ENCODE results near the gene KLKB1.

Gene KLKB1

DNA sequence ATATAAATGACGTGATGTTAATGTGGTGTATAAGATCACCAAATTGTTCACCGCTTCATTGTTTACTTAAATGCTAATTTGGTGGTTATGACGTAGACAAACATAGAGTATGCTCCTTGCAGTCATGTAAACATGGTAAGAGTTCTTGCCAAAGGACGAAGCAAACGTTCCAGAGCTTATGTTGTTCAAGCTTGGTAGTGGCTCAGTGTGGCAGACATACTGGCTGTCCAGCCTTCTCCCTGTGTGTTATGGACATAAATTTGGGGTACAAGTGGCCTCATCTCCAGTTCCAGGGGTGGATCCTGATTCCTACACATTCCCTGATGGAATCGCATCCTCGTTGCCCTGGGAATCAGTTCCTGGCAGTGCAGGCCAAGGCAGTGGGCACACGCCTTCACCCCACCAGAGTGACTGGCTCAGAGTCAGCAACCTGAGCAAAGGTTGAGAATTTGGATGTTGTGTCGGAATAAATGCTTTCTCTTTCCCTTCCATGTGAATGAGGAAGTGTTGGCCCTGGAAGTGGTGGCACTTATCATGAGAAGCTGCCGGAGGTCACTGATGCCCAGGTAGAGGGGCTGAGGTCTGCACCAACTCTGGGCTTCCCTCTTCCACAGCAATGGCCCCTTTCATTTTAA is 64.1 kb downstream of the KLKB1 start:
- TF ChIP-seq ZNF8 (CRISPR knock-in tag; IDR thresholded peaks at IDR 0.05) (no peak), ZFP30 (CRISPR knock-in tag; IDR thresholded peaks at IDR 0.05) (no peak), BACH2 (CRISPR knock-in tag; IDR thresholded peaks at IDR 0.05; ENCODE audit: borderline replicate concordance) (no peak), ZNF70 (CRISPR knock-in tag; IDR thresholded peaks at IDR 0.05) (no peak), ARNTL (CRISPR knock-in tag; IDR thresholded peaks at IDR 0.05; ENCODE audit: borderline replicate concordance, low read depth) (no peak), CSDC2 (CRISPR knock-in tag; IDR thresholded peaks at IDR 0.05) (no peak), PPARA (CRISPR knock-in tag; IDR thresholded peaks at IDR 0.05; ENCODE audit: borderline replicate concordance) (no peak), CREB5 (CRISPR knock-in tag; IDR thresholded peaks at IDR 0.05; ENCODE audit: low read depth) (no peak)
- TF ChIP-seq, protein P1, sequence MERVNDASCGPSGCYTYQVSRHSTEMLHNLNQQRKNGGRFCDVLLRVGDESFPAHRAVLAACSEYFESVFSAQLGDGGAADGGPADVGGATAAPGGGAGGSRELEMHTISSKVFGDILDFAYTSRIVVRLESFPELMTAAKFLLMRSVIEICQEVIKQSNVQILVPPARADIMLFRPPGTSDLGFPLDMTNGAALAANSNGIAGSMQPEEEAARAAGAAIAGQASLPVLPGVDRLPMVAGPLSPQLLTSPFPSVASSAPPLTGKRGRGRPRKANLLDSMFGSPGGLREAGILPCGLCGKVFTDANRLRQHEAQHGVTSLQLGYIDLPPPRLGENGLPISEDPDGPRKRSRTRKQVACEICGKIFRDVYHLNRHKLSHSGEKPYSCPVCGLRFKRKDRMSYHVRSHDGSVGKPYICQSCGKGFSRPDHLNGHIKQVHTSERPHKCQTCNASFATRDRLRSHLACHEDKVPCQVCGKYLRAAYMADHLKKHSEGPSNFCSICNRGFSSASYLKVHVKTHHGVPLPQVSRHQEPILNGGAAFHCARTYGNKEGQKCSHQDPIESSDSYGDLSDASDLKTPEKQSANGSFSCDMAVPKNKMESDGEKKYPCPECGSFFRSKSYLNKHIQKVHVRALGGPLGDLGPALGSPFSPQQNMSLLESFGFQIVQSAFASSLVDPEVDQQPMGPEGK (CRISPR knock-in tag; IDR thresholded peaks at IDR 0.05; ENCODE audit: borderline replicate concordance): no peak
- no peak for ATAC-seq

GRCh38 chr4:186294160-186294559 is 66.9 kb downstream of the KLKB1 start:
- TF ChIP-seq ZFP30 (CRISPR knock-in tag; IDR thresholded peaks at IDR 0.05) (no peak), ZC3H10 (CRISPR knock-in tag; IDR thresholded peaks at IDR 0.05) (no peak), CREB5 (CRISPR knock-in tag; IDR thresholded peaks at IDR 0.05; ENCODE audit: low read depth) (no peak), ESRRG (CRISPR knock-in tag; IDR thresholded peaks at IDR 0.05) (no peak), BACH2 (CRISPR knock-in tag; IDR thresholded peaks at IDR 0.05; ENCODE audit: borderline replicate concordance) (no peak), ISL1 (CRISPR knock-in tag; IDR thresholded peaks at IDR 0.05) (no peak), ZNF565 (CRISPR knock-in tag; conservative IDR thresholded peaks at IDR 0.05; ENCODE audit: low read depth) (no peak), ARNTL (CRISPR knock-in tag; IDR thresholded peaks at IDR 0.05; ENCODE audit: borderline replicate concordance, low read depth) (no peak)
- ATAC-seq: no peak

DNA sequence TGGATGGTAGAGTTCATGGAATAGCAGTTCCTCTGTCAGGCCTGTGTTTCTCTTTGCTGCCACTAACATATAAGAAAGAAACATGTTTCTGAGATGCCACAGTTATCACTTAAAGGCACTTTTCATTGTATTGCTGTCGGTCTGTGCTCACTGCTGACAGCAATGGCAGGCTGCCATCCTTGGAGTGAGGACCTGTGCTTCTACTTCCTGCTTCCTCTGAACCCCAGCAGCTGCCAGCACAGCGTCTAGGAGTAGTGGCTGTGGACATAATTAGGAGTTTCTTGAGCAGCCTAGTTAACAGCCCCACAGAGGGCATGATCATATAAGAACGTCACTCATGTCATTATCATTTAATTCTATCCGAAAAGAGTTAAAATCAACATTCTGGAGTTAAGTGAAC is 69.2 kb downstream of the KLKB1 start:
- no peak for ATAC-seq
- TF ChIP-seq ZFP30 (CRISPR knock-in tag; IDR thresholded peaks at IDR 0.05): no peak

DNA sequence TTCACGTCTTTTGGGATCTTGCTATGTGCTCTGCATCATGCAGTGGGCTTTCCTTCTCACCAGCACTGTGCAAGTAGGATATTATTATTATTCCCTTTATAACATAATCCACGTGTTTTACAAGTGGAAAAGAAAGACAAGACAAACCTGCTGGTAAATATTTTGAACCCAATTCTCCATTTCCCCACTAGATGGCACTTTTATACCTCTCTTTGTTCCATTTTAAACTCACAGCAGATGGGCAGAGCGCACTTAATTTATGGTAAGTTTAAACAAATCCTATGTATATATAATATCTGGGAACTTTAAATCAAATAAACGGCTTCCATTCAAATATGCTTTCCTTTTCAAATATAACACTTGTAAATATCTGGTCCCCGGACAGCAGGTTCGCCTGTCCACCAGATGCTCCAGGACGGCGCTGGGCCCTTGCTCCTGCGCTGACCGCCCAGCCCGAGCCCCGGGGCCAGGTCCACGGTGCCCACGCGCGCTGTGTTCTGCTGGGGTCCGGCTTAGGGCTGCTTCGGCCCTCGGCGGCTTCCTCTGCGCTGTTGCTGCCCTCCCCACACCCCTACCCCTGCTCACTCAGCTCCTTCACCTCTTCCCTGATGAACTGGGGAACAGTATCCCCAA is 69.8 kb downstream of the KLKB1 start:
- peak; percentile 76 for ATAC-seq
- TF ChIP-seq TOX (CRISPR knock-in tag; IDR thresholded peaks at IDR 0.05; ENCODE audit: borderline replicate concordance) (no peak), TCF4 (CRISPR knock-in tag; IDR thresholded peaks at IDR 0.05; ENCODE audit: borderline replicate concordance) (0 out of 2 replicates have a peak, but pooled peaks have one; percentile 16)

GRCh38 chr4:186298031-186298647 is 70.8 kb downstream of the KLKB1 start:
- TF ChIP-seq CREB5 (CRISPR knock-in tag; IDR thresholded peaks at IDR 0.05; ENCODE audit: low read depth): no peak
- TF ChIP-seq GLIS3 (CRISPR knock-in tag; IDR thresholded peaks at IDR 0.05): no peak
- no peak for TF ChIP-seq TCF4 (CRISPR knock-in tag; IDR thresholded peaks at IDR 0.05; ENCODE audit: borderline replicate concordance)
- no peak for TF ChIP-seq SNAI2 (CRISPR knock-in tag; IDR thresholded peaks at IDR 0.05)
- TF ChIP-seq CSRNP3 (CRISPR knock-in tag; IDR thresholded peaks at IDR 0.05): no peak
- ATAC-seq: no peak
